HEK293 (cell line): ENCODE results near the gene KRT79.

ENCODE experiments used
- CTCF ChIA-PET: fragments of 350-600 bp; formaldehyde crosslinking; extraction: SDS; loops from one replicate; lab custom pipeline; 2021; ENCODE audit warnings: antibody characterized with exemption; lab: Yijun Ruan, JAX
- POLR2A ChIA-PET: fragments of 300-600 bp; formaldehyde crosslinking; extraction: SDS; loops from one replicate; lab custom pipeline; 2020; ENCODE audit warnings: antibody characterized with exemption, inconsistent platforms; lab: Yijun Ruan, JAX
- H3K27ac ChIP-seq: fragments of 200-500 bp; sonication (Bioruptor generic); 2 replicates; pipeline ENCODE4 v1.5.1; 2014; ENCODE audit warnings: low read depth, low read length, control low read depth, inconsistent platforms; ENCODE audit errors: extremely low read depth
- H3K36me3 ChIP-seq, 2 experiments: fragments of 200-500 bp in 1 of 2; sonication (Bioruptor generic) in 1 of 2; 1 replicate in 1 of 2; 2 replicates in 1 of 2; pipeline ENCODE4 v1.5.1; 2014 to 2017; ENCODE audit warnings: inconsistent platforms in 2 of 2, low read length in 2 of 2; ENCODE audit not compliant: control insufficient read depth in 2 of 2, insufficient read depth in 1 of 2
- H3K4me1 ChIP-seq: fragments of 200-500 bp; sonication (Bioruptor generic); 2 replicates; pipeline ENCODE4 v1.5.1; 2014; ENCODE audit warnings: mild to moderate bottlenecking, low read length, inconsistent platforms; ENCODE audit not compliant: control insufficient read depth, insufficient read depth
- H3K4me3 ChIP-seq: 2 replicates; pipeline ENCODE4 v1.5.1; 2011; ENCODE audit warnings: low read depth, mild to moderate bottlenecking, control low read depth, low read length, moderate library complexity
- H3K9me3 ChIP-seq: fragments of 200-500 bp; sonication (Bioruptor generic); 2 replicates; pipeline ENCODE4 v1.5.1; 2014; ENCODE audit warnings: low read depth, low read length, inconsistent platforms; ENCODE audit not compliant: control insufficient read depth, insufficient read depth
- HOXC10 ChIP-seq: sonication (generic); formaldehyde crosslinking; IDR thresholded peaks from 2 replicates; pipeline ENCODE4 v1.8.1; 2023; ENCODE audit warnings: mild to moderate bottlenecking, missing genetic modification reagents
- ZFP41 ChIP-seq: fragments of 450-650 bp; formaldehyde crosslinking; IDR thresholded peaks from 2 replicates; pipeline ENCODE4 v1.5.1; 2016; ENCODE audit warnings: missing biosample characterization, missing genetic modification characterization, borderline replicate concordance
- ZIC2 ChIP-seq: fragments of 450-650 bp; formaldehyde crosslinking; IDR thresholded peaks from 2 replicates; pipeline ENCODE4 v1.5.1; 2016; ENCODE audit warnings: missing biosample characterization, missing genetic modification characterization
- ZNF132 ChIP-seq: fragments of 450-650 bp; formaldehyde crosslinking; IDR thresholded peaks from 2 replicates; pipeline ENCODE4 v1.5.1; 2017; ENCODE audit warnings: missing biosample characterization, missing genetic modification characterization, borderline replicate concordance
- ZNF155 ChIP-seq: fragments of 450-650 bp; formaldehyde crosslinking; IDR thresholded peaks from 2 replicates; pipeline ENCODE4 v1.5.1; 2016; ENCODE audit warnings: missing biosample characterization, missing genetic modification characterization
- ZNF169 ChIP-seq: fragments of 450-650 bp; formaldehyde crosslinking; IDR thresholded peaks from 2 replicates; pipeline ENCODE4 v1.5.1; 2016; ENCODE audit warnings: missing biosample characterization, missing genetic modification characterization
- ZNF341 ChIP-seq: fragments of 450-650 bp; formaldehyde crosslinking; IDR thresholded peaks from 2 replicates; pipeline ENCODE4; 2016; ENCODE audit warnings: low read depth, missing biosample characterization, missing genetic modification characterization
- ZNF362 ChIP-seq: fragments of 450-650 bp; formaldehyde crosslinking; IDR thresholded peaks from 2 replicates; pipeline ENCODE4 v1.5.1; 2016; ENCODE audit warnings: missing biosample characterization, missing genetic modification characterization
- ZNF37A ChIP-seq: fragments of 450-650 bp; IDR thresholded peaks from 2 replicates; pipeline ENCODE4 v1.5.1; 2018; ENCODE audit warnings: missing biosample characterization, missing genetic modification characterization
- ZNF394 ChIP-seq: fragments of 450-650 bp; formaldehyde crosslinking; IDR thresholded peaks from 2 replicates; pipeline ENCODE4 v1.5.1; 2016; ENCODE audit warnings: missing biosample characterization, missing genetic modification characterization, mild to moderate bottlenecking, moderate library complexity, borderline replicate concordance
- ZNF423 ChIP-seq: fragments of 450-650 bp; formaldehyde crosslinking; IDR thresholded peaks from 2 replicates; pipeline ENCODE4 v1.5.1; 2016; ENCODE audit warnings: missing biosample characterization, missing genetic modification characterization
- ZNF529 ChIP-seq: fragments of 450-650 bp; formaldehyde crosslinking; IDR thresholded peaks from 2 replicates; pipeline ENCODE4 v1.5.1; 2017; ENCODE audit warnings: missing genetic modification characterization, missing biosample characterization; ENCODE audit not compliant: insufficient replicate concordance
- ZSCAN23 ChIP-seq: fragments of 450-650 bp; formaldehyde crosslinking; IDR thresholded peaks from 2 replicates; pipeline ENCODE4 v1.5.1; 2016; ENCODE audit warnings: missing biosample characterization, missing genetic modification characterization
- TF ChIP-seq, protein P1 (sequence below): fragments of 450-650 bp; formaldehyde crosslinking; IDR thresholded peaks from 2 replicates; pipeline ENCODE4 v1.5.1; 2017; ENCODE audit warnings: missing biosample characterization, missing genetic modification characterization
- TF ChIP-seq, protein P2 (sequence below): fragments of 450-650 bp; formaldehyde crosslinking; IDR thresholded peaks from 2 replicates; pipeline ENCODE4 v1.5.1; 2016; ENCODE audit warnings: missing biosample characterization, missing genetic modification characterization
- TF ChIP-seq, protein P3 (sequence below): fragments of 450-650 bp; formaldehyde crosslinking; IDR thresholded peaks from 2 replicates; pipeline ENCODE4 v1.5.1; 2016; ENCODE audit warnings: missing biosample characterization, missing genetic modification characterization

The KRT79 gene

DNA sequence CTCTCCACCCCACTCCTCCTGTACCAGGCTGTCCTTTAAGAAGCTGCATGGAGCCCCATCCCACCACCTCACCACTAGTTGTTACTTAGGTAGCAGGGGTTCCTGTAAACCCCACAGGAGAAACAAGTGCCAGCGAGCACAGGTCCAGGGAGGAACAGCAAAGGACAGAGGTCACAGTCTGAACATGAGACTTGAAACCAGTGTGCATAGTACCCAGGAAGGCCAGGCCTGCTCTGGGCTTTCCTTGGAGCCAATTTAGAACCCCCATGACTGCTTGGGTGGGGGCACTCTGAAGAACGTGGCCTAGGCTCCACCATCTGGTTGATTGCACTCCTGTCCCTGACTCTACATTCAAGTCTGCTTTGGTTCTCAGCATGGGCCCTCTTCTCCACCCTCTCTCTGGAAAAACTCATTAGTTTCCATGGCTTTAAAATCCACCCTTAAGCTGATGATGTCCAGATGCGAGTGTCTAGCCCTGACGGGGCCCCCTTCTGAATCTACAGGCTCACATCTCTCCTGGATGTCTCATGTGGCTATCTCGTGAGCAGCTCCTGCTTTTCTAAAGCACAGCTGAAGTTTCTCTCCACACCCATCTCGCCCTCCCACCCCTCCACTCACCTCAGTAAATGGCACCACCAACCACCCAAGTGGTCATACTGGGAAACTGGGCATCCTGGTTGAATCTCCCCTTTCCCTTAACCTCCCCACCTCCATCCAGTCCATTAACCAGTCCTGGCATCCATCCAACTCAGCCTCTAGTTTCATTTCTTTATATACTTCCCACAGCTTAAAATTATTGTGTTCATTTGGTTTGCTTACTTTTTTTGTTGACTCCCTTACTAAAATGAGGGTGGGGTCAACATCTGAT is 46.6 kb downstream of the KRT79 start (continued):
- TF ChIP-seq, protein P1, sequence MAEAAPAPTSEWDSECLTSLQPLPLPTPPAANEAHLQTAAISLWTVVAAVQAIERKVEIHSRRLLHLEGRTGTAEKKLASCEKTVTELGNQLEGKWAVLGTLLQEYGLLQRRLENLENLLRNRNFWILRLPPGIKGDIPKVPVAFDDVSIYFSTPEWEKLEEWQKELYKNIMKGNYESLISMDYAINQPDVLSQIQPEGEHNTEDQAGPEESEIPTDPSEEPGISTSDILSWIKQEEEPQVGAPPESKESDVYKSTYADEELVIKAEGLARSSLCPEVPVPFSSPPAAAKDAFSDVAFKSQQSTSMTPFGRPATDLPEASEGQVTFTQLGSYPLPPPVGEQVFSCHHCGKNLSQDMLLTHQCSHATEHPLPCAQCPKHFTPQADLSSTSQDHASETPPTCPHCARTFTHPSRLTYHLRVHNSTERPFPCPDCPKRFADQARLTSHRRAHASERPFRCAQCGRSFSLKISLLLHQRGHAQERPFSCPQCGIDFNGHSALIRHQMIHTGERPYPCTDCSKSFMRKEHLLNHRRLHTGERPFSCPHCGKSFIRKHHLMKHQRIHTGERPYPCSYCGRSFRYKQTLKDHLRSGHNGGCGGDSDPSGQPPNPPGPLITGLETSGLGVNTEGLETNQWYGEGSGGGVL (tag by site-specific recombination), result no peak
- no peak for TF ChIP-seq ZNF394
- no peak for TF ChIP-seq ZNF169 (tag by site-specific recombination)
- TF ChIP-seq ZIC2 (tag by site-specific recombination), result no peak
- TF ChIP-seq ZNF423, result no peak
- no peak for TF ChIP-seq ZNF37A
- TF ChIP-seq ZNF132 (tag by site-specific recombination), result no peak
- TF ChIP-seq ZNF529 (tag by site-specific recombination), result no peak
- TF ChIP-seq, protein P2, sequence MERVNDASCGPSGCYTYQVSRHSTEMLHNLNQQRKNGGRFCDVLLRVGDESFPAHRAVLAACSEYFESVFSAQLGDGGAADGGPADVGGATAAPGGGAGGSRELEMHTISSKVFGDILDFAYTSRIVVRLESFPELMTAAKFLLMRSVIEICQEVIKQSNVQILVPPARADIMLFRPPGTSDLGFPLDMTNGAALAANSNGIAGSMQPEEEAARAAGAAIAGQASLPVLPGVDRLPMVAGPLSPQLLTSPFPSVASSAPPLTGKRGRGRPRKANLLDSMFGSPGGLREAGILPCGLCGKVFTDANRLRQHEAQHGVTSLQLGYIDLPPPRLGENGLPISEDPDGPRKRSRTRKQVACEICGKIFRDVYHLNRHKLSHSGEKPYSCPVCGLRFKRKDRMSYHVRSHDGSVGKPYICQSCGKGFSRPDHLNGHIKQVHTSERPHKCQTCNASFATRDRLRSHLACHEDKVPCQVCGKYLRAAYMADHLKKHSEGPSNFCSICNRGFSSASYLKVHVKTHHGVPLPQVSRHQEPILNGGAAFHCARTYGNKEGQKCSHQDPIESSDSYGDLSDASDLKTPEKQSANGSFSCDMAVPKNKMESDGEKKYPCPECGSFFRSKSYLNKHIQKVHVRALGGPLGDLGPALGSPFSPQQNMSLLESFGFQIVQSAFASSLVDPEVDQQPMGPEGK (tag by site-specific recombination), result no peak
- TF ChIP-seq HOXC10, result no peak
- no peak for TF ChIP-seq ZSCAN23 (tag by site-specific recombination)
- no peak for TF ChIP-seq ZFP41 (tag by site-specific recombination)

- Histone ChIP-seq H3K4me3 (no peak overlapping the region), H3K4me1 (no peaks in the 10 kb centered on the region; the same call in 1 of the 2 replicates), H3K36me3 (no peaks in the 10 kb centered on the region), H3K27ac (no peak overlapping the region), H3K9me3 (no peaks in the 10 kb centered on the region)
- TF ChIP-seq ZNF155 (tag by site-specific recombination), result no peak
- no peak for TF ChIP-seq ZNF362 (tag by site-specific recombination)
- TF ChIP-seq ZNF341 (tag by site-specific recombination), result no peak
- TF ChIP-seq, protein P3, sequence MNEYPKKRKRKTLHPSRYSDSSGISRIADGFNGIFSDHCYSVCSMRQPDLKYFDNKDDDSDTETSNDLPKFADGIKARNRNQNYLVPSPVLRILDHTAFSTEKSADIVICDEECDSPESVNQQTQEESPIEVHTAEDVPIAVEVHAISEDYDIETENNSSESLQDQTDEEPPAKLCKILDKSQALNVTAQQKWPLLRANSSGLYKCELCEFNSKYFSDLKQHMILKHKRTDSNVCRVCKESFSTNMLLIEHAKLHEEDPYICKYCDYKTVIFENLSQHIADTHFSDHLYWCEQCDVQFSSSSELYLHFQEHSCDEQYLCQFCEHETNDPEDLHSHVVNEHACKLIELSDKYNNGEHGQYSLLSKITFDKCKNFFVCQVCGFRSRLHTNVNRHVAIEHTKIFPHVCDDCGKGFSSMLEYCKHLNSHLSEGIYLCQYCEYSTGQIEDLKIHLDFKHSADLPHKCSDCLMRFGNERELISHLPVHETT (tag by site-specific recombination), result no peak
- CTCF ChIA-PET, result no interaction called here
- POLR2A ChIA-PET, result no interaction called here
These were observed 49.2 kb downstream of the KRT79 start for GRCh38 chr12:52784909-52785308.
